SK-N-MC (cell line): ENCODE data around the gene KLK14.

Experiments used
- EZH2 ChIP-seq: fragments of 200-600 bp; sonication (generic); IDR thresholded peaks from one replicate; pipeline ENCODE4 v1.6.1; 2017; ENCODE audit warnings: antibody characterized with exemption
- POLR2AphosphoS5 ChIP-seq: IDR thresholded peaks from 2 replicates; pipeline ENCODE4 v1.6.1; 2012; ENCODE audit warnings: mild to moderate bottlenecking, low read depth, low read length, borderline replicate concordance

DNA sequence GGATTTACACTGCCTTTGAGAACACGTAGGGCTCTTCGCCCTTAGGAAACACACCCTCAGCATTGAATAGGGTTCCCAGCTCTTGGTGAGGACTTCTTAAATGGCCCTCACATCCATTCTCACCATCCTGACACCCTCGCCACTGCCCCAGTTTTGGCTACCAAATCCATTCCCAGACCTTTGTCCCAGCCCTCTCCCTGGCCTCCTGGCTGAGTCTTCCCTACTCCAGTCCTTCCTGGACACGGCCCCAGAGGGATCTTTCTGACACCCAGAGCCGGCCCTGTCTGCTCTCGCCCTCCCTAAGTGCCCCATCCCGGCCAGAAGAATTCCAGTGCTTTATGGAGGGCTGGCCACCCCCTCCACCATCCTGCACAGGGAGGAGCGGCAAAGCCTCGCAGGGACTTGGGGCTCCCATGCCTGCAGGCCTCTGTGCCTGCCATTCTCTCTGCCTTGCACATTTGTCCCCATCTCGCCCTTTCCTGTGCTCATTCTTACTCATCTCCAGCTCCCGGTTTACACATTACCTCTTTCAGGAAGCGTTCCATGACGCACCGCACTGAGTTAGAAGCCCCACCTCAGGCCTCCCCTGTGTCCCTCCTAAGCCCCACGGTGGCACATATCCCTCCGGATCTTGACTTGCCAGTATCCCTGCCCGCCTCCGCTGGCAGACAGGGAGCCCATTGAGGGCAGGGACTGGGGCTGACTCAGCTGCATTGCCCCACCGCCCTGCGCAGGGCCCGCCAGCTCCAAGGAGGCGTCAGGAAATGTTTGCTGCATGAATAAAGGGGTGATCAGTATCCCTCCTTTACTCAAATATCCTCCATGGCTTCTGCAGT is 11.0 kb upstream of the KLK14 start:
- TF ChIP-seq EZH2 (no peak), POLR2AphosphoS5 (no peak)
